K562 (cell line): ENCODE results near the gene AURKB. TPM values are rescaled to one million over a fixed set of nuclear protein-coding genes. Genes with fewer than 3 reads are reported as not detected.
A peak's percentile ranks its signal among the peaks of the same experiment; 100 is the strongest.

ENCODE experiments used
- CREB3L1 ChIP-seq: fragments of 450-650 bp; IDR thresholded peaks from 2 replicates; pipeline ENCODE4 v1.6.1; 2014; ENCODE audit warnings: low read depth, mild to moderate bottlenecking, moderate library complexity, borderline replicate concordance
- CREBBP ChIP-seq: IDR thresholded peaks from one replicate; pipeline ENCODE4 v1.6.1; 2012; ENCODE audit warnings: low read depth, mild to moderate bottlenecking, control low read depth, inconsistent platforms, low read length
- ELF4 ChIP-seq: fragments of 450-650 bp; formaldehyde crosslinking; IDR thresholded peaks from 2 replicates; pipeline ENCODE4 v1.4.0; 2022; ENCODE audit warnings: missing genetic modification characterization
- GATA2 ChIP-seq: sonication (generic); formaldehyde crosslinking; IDR thresholded peaks from 2 replicates; pipeline ENCODE4 v1.4.0; 2020; ENCODE audit warnings: mild to moderate bottlenecking, missing genetic modification reagents
- MTA1 ChIP-seq: fragments of 450-650 bp; IDR thresholded peaks from 2 replicates; pipeline ENCODE4 v1.6.1; 2017; ENCODE audit warnings: borderline replicate concordance
- NFXL1 ChIP-seq: fragments of 450-650 bp; formaldehyde crosslinking; IDR thresholded peaks from 2 replicates; pipeline ENCODE4 v1.4.0; 2021; ENCODE audit warnings: mild to moderate bottlenecking
- PCBP2 ChIP-seq: fragments of 200-400 bp; formaldehyde crosslinking; IDR thresholded peaks from 2 replicates; pipeline ENCODE4 v1.6.1; 2018; ENCODE audit warnings: low read length, low read depth, mild to moderate bottlenecking, moderate library complexity; ENCODE audit not compliant: poor library complexity, severe bottlenecking
- POU5F1 ChIP-seq: fragments of 150-350 bp; IDR thresholded peaks from 2 replicates; pipeline ENCODE4 v1.6.1; 2014; ENCODE audit warnings: borderline replicate concordance, low read length, low read depth, mild to moderate bottlenecking; ENCODE audit not compliant: partially characterized antibody
- RB1 ChIP-seq: fragments of 450-650 bp; IDR thresholded peaks from 2 replicates; pipeline ENCODE4 v1.6.1; 2017; ENCODE audit warnings: low read depth, mild to moderate bottlenecking
- RBM14 ChIP-seq: fragments of 200-400 bp; formaldehyde crosslinking; IDR thresholded peaks from 2 replicates; pipeline ENCODE4 v1.6.1; 2018; ENCODE audit warnings: low read depth, mild to moderate bottlenecking, low read length, moderate library complexity, borderline replicate concordance; ENCODE audit not compliant: insufficient read depth
- SMARCA5 ChIP-seq: fragments of 450-650 bp; IDR thresholded peaks from 2 replicates; pipeline ENCODE4 v1.6.1; 2016
- STAT5B ChIP-seq: fragments of 250-450 bp; sonication (Bioruptor Pico); IDR thresholded peaks from 2 replicates; pipeline ENCODE4 v1.8.0; 2021; ENCODE audit warnings: mild to moderate bottlenecking, inconsistent platforms
- TARDBP ChIP-seq: fragments of 450-650 bp; IDR thresholded peaks from 2 replicates; pipeline ENCODE4 v1.6.1; 2016
- TFAP4 ChIP-seq: sonication (generic); formaldehyde crosslinking; IDR thresholded peaks from 2 replicates; pipeline ENCODE4 v1.8.0; 2022; ENCODE audit warnings: missing genetic modification reagents, mild to moderate bottlenecking, moderate library complexity, borderline replicate concordance
- ZC3H11A ChIP-seq: IDR thresholded peaks from 2 replicates; pipeline ENCODE4 v1.6.1; 2012; ENCODE audit warnings: low read depth, low read length, improper control_type of control experiment
- ZHX1 ChIP-seq: fragments of 150-350 bp; conservative IDR thresholded peaks from 2 replicates; pipeline ENCODE4 v1.6.1; 2014; ENCODE audit warnings: low read length
- ZNF212 ChIP-seq: fragments of 450-650 bp; formaldehyde crosslinking; IDR thresholded peaks from 2 replicates; pipeline ENCODE4 v1.4.0; 2020; ENCODE audit warnings: mild to moderate bottlenecking
- ZNF280B ChIP-seq: fragments of 250-450 bp; sonication (Bioruptor Pico); IDR thresholded peaks from 2 replicates; pipeline ENCODE4 v1.5.1; 2021; ENCODE audit warnings: mild to moderate bottlenecking
- ZNF589 ChIP-seq: fragments of 200-800 bp; sonication (Bioruptor generic); IDR thresholded peaks from 2 replicates; pipeline ENCODE4 v1.6.1; 2016; ENCODE audit warnings: low read depth, missing genetic modification characterization, missing compliant biosample characterization
- ZNF695 ChIP-seq: fragments of 450-650 bp; formaldehyde crosslinking; IDR thresholded peaks from 2 replicates; pipeline ENCODE4 v1.4.0; 2020; ENCODE audit warnings: mild to moderate bottlenecking, moderate library complexity
- ZNF699 ChIP-seq: fragments of 250-450 bp; sonication (Bioruptor Pico); IDR thresholded peaks from 2 replicates; pipeline ENCODE4 v1.8.0; 2021; ENCODE audit warnings: mild to moderate bottlenecking, moderate library complexity; ENCODE audit not compliant: insufficient replicate concordance
- ZNF764 ChIP-seq: fragments of 250-450 bp; sonication (Bioruptor Pico); IDR thresholded peaks from 2 replicates; pipeline ENCODE4 v1.4.0; 2020; ENCODE audit warnings: low read depth, mild to moderate bottlenecking, moderate library complexity
- polyA plus RNA-seq, 8 experiments: library from polyadenylated mRNA; depleted of rRNA in 4 of 8; stranded (reverse) in 5 of 8; unstranded in 3 of 8; fragments of >200 nt; fragmentation: Nextera tagmentation in 2 of 8; fragmentation: Illumina TruSeq in 1 of 8; extraction: Ambion mirVana in 2 of 8; extraction: Trizol in 1 of 8; gene quantifications; 2 replicates each; pipeline versions ENCODE4 v1.2.1 to v1.2.3, GENCODE V29; 2011 to 2014; ENCODE audit warnings: inconsistent platforms in 1 of 8, missing spikeins in 1 of 8
- total RNA-seq, 7 experiments: library from RNA; depleted of rRNA in 6 of 7; stranded (reverse); fragments of >200 nt in 6 of 7; fragmentation: Illumina TruSeq in 2 of 7; extraction: Trizol in 2 of 7; gene quantifications; 2 replicates each; pipeline versions ENCODE4 v1.2.1 to v1.2.3, GENCODE V29; 2011 to 2021; ENCODE audit warnings: low replicate concordance in 1 of 7

Gene AURKB
- total and polyA plus RNA-seq, 9 of the 15 experiments (the other 6 are each of a cell fraction or from before 2014, with no cell fraction given): 27.2 to 114 (median 74.8) TPM

DNA sequence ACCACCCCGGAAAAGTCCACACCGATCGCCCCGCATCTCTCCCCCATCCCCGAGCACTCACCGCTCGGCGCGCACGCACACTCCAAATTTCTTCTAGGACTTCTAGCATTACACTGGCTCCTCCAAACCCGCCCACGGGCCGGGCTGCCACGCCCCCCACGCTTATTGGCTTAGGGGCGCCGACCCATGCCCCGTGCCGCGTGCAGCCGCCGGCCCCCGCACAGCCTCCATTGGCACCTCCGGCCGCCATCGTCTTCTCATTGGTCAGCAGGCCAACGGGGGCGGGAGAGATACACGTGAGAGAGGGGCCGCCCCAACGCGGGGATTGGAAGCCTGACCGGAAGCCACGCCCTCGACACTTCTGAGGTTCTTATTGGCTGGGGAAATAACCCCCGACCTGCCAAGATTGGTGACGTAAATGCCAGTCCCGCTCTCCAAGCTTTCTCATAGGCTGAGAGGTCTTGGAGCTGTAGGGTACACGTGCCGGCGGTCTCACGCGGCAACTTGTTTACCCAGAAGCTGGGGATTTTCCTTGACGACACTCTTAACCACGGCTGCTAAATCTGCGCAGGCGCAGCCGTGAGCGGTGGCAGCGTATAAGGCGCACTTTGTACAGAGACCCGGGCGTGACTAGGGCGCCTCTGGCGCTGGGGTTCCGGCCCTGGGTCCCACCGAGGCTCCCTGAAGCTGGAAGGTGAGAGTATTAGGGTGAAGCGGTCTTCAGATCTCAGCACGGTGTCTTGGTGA is 54.0 kb downstream of the AURKB start (continued):
- TF ChIP-seq POU5F1: no peak
- TF ChIP-seq ZNF280B (CRISPR knock-in tag): no peak
- no peak for TF ChIP-seq NFXL1 (CRISPR knock-in tag)
- no peak for TF ChIP-seq ZNF764
- no peak for TF ChIP-seq GATA2
- 0 out of 2 replicates have a peak, but pooled peaks have one; percentile 14 for TF ChIP-seq MTA1
- no peak for TF ChIP-seq ZNF212 (CRISPR knock-in tag)
- no peak for TF ChIP-seq ZHX1
- TF ChIP-seq ZNF695 (CRISPR knock-in tag): no peak
- TF ChIP-seq ZNF589 (CRISPR knock-in tag): no peak
- TF ChIP-seq TARDBP: no peak
- TF ChIP-seq CREBBP: no peak
- 0 out of 2 replicates have a peak, but pooled peaks have one; percentile 44 for TF ChIP-seq CREB3L1
- no peak for TF ChIP-seq STAT5B (CRISPR knock-in tag)
- no peak for TF ChIP-seq RBM14
- no peak for TF ChIP-seq RB1
- no peak for TF ChIP-seq SMARCA5
- TF ChIP-seq TFAP4 (CRISPR knock-in tag): peak; percentile 73
- no peak for TF ChIP-seq ZNF699 (CRISPR knock-in tag)
- TF ChIP-seq ZC3H11A: no peak; the same call in 1 of the 2 replicates
- no peak for TF ChIP-seq PCBP2
- TF ChIP-seq ELF4 (CRISPR knock-in tag): peak; percentile 56; the same call in 1 of the 2 replicates
